Fibroblast of gingiva (primary cell): ENCODE data around the gene TPP2.
A peak's percentile ranks its signal among the peaks of the same experiment; 100 is the strongest.

Source experiments
- DNase-seq: peaks from one replicate; pipeline ENCODE4 v3.0.0-alpha.2; 2011; ENCODE audit warnings: low read depth

Gene TPP2

DNA sequence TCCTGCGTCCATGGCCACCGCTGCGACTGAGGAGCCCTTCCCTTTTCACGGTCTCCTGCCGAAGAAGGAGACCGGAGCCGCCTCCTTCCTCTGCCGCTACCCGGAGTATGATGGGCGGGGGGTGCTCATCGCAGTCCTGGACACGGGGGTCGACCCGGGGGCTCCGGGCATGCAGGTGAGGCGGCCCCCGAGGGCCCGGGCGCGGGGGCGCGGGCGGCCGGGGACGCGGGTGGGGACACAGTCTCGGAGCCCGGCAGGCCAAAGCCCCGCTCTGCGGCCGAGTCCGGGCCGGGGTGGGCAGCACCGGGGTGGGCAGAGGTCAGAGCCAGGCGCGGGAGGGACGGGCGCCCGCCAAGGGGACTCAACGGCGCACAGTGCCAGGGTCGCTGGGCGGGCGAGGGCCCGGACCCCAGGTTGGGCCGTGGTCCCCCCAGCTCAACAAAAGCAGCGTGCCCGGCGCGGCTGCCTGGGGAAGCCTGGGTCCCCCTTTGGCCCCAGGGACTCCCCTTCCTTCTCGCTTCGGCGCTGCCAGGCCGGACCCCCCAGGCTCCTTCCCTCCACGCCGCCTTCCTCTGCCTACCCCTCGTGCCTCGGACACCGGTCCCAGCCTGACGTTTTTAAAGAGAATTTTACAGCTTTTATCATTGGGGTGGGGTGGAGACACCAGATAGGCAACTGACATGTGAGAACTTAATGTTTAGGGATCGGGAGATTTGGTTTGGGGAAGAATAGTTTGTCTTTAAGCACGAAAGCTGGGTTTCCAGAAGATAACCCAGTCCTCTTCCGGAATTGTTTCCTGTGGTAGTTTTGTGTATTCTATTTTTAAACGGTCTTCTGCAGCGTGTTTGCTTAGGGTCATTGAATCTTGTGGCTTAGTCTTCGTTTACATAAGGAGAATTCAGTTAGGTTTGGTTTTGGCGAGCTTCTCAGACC, 509 bp downstream of the TPP2 start:
- peak; percentile 42 for DNase-seq

GRCh38 chr13:102598061-102598460, 1.3 kb downstream of the TPP2 start:
- no peak for DNase-seq

- no peak for DNase-seq
Observed at GRCh38 chr13:102599426-102600012, 2.7 kb downstream of the TPP2 start.

DNA sequence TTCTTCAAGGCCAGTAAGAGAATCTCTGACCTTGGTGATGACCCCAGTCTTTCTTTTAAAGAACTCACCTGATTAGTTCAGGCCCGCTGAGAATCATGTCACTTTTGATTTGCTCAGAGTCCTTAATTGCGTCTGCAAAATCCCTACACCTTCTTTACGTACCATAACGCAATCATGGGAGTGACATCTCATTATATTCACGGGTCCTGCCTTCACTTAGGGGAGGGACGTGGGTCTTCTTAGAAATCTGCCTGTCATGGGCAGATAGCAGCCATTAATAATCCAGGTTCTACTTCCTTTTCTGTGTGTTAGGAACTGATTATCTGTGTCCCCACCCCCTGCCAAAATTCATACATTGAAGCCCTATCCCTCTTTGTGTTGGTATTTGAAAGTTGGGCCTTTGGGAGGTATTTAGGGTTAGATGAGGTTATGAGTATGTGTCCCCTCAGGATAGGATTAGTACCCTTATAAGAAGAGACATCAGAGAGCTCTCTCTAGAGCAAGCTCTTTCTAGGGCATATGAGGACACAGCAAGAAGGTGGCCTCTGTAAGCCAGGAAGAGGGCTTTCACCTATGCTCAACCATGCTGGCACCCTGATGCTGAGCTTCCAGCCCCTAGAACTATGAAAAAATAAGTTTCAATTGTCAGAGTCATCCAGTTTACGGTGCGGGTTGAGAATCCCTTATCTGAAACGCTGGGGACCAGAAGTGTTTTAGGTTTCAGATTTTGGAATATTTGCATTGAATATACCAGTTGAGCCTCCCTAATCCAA, 9.9 kb downstream of the TPP2 start:
- no peak for DNase-seq

- DNase-seq = no peak
Observed at GRCh38 chr13:102608974-102609373, 12.2 kb downstream of the TPP2 start.

DNA sequence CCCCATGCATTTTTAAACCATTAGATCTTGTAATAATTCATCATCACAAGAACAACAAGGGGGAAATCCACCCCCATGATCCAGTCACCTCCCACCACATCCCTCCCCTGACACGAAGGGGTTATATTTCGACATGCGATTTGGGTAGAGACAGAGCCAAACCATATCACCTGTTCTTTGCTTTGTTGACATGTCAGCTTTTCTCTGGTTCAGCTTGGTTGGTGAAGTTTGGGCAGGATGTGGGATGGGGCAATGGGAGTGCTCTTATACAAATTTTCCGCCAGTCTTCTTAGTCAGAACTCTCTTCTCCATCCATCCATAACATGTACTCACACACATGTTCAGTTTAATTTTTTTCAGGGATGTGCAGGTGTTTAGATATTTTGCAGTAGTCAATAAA, 12.9 kb downstream of the TPP2 start:
- no peak for DNase-seq

DNA sequence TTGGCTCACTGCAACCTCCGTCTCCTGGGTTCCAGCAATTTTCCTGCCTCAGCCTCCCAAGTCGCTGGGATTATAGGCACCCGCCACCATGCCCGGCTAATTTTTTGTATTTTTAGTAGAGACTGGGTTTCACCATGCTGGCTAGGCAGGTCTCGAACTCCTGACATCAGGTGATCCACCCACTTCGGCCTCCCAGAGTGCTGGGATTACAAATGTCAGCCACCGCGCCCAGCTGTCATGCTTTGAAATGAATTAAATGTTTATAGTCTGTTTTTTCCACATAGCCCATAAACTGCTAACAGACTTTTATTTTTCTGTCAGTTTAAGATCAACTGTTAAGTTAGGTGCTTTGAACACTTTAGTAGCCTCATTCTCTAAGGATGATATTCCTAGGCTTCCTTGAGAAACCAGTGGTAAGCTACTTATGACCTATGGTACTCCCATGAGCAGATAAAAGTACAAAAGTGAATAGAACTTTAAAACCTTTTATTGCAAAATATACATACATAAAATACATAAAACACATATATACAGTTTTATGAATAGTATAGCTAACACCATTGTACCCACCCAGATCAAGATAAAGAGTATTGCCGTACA, 13.6 kb downstream of the TPP2 start:
- no peak for DNase-seq

DNA sequence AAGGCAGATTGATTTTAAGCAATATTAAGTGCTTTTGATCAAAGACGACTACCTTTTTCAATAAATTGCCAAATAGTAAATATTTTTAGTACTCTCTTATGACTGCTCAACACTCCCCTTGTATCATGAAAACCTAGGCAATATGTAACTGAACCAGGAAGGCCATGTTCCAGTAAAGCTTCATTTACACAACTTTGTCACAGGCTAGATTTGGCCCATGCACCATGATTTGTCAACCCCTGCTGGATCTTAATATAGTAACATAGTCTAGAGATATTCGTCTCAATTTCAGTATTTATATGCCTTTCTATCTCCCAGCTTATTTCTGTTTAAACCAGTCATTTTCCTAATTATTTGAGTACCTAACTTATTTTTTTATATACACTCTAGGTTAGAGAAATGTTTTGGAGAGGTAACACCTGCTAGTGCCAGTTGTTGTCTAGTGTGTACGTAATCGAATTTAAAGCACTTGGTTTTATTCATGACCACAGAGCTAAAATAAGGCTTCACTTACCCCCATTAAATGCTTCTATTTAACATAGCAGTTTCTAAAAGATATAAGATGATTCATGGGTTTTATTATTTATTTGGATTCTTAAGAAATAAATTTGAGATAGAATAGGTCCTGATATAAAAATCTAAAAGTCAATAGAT, 21.0 kb downstream of the TPP2 start:
- DNase-seq = no peak

- DNase-seq = no peak
Observed at GRCh38 chr13:102620516-102620915, 23.7 kb downstream of the TPP2 start.

DNA sequence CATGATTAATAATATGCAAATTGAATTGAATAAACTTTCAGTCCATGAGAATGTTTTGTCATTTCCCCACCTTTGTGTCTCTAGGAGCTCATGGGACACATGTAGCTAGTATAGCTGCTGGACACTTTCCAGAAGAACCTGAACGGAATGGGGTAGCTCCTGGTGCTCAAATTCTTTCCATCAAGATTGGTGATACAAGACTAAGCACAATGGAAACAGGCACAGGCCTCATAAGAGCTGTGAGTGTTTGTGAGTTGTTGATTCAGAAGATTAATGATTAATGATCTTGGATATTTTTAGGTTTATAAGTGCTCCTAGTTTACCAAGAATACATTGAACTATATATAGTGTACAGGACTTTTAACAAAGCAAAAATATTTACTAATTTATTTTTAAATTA, 30.1 kb downstream of the TPP2 start:
- no peak for DNase-seq

DNA sequence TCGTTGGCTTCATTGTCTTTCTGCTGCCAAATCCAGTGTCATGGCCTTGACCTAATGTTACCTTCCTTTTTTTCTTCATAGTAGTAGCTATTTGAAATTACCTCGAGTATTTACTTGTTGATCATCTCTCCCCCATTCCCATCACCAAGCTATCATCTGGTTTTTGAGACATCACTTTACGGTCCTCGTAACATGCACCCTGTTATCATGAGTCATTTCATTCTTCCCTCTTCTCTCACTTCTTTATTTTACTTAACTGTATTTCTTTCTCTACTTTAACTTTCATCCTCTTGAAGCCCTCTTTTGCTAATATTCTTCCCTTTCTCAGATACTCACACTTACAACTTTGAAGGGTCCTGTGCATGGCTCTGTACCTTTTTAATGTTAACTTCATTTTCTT, 31.8 kb downstream of the TPP2 start:
- no peak for DNase-seq

- DNase-seq = no peak
Observed at GRCh38 chr13:102631198-102631597, 34.4 kb downstream of the TPP2 start.

GRCh38 chr13:102638741-102639140, 42.0 kb downstream of the TPP2 start:
- no peak for DNase-seq

- no peak for DNase-seq
Observed at GRCh38 chr13:102642029-102642428, 45.2 kb downstream of the TPP2 start.

- no peak for DNase-seq
Observed at GRCh38 chr13:102642475-102642874, 45.7 kb downstream of the TPP2 start.

DNA sequence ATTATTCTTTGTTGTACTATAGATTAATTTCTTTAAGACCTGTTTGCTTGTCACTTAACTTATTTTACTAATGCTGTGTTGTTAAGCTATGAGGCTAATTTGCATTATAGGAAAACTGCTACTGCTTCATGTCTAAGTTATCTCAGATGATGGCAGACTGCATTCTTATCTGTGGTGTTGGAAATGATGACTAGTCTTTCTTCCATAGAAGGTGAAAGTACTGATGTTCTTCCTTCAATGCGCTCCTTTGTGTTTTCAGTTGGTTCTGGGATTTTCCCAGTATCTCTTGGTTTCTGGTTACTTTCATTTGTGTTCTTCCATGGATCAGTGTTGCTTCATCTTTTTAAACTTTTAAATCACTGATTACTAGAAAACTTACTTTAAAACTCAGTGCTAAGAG, 46.9 kb downstream of the TPP2 start:
- no peak for DNase-seq

DNA sequence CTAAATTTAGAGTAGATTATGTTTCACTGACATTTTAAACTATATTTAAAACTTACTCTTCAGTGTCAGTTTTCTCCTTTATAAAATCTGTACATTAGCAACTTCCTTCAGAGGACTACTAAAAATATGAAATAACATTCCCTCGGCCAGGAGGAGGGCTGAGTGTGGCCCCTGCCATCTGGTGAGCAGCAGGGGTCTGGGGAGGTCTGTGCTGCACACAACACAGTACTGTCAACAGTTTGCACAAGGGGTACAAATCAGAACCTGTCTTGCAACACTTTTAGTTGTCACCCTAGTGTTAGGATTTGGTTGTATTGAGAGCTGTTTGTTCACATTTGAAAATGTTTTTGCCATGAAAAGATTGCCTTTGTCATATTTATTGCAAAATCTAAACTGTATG, 48.9 kb downstream of the TPP2 start:
- no peak for DNase-seq

GRCh38 chr13:102648046-102648445, 51.3 kb downstream of the TPP2 start:
- DNase-seq = no peak

DNA sequence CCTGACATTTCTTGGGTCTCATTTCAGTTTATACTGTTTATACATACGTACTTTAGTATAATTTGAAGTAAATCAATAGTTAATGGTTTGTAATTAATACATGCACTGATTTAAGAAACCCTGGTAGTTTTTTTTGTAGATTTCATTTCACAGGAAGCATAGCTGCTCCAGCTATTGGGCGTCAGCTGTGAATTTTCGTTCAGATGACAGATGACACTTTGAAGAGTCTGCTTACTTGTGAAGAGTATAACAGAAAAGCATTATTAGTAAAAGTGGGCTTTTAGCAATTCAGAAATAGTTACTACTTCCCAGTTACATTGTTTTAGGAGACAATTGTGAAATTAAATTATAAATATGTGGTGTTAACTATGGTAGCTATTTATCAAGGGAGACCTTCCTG, 53.7 kb downstream of the TPP2 start:
- no peak for DNase-seq

DNA sequence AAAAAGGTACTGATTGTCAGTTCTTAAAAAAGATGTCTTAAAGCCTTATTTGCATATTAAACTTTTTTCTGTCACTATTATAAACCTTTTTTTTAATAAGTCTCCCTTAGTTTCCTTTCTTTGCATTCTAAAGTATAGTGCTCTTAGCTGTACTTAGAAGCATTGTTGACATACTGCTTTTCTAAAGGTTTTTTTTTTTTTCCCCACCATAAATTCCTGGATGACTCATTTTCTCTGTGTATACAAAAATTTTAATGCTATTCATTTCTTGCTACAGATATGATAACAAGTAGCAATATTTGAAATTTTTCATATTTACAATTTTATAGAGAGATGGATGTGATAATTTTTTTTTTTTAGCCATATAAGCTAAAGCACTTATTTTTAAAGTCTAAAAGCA, 54.6 kb downstream of the TPP2 start:
- peak; percentile 5 for DNase-seq

GRCh38 chr13:102651892-102652291, 55.1 kb downstream of the TPP2 start:
- DNase-seq = peak; percentile 21

DNA sequence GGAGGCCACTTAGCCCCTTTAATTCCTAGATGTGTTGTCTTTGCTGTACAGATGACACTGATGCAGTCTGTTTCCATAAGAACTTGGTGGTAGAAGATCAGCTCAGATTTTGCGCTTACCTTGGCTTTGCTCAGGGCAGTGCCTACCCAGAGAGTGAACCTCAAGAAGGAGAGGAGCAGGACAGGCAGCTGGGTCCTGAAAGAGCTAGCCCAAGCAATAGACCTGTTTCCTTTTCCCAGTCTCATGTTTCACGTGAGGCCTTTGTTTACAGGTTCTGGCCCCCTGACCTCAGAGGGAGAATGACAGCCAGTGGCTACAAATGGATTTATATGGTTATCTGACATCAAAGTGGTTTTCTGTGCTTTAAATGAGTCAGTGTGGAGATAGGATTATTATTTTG, 58.0 kb downstream of the TPP2 start:
- no peak for DNase-seq
